H7 (cell line): ENCODE data around the gene MUC5B. TPM values are rescaled to one million over a fixed set of nuclear protein-coding genes. Genes with fewer than 3 reads are reported as not detected.

Experiments used
- DNase-seq: peaks from one replicate; pipeline ENCODE4 v3.0.0; 2012
- H3K27me3 ChIP-seq: 2 replicates; pipeline ENCODE4 v1.6.0; 2011; ENCODE audit warnings: mild to moderate bottlenecking, low read length; ENCODE audit not compliant: control insufficient read depth, insufficient read depth
- H3K36me3 ChIP-seq: replicated peaks from 2 replicates; pipeline ENCODE4 v1.5.1; 2011; ENCODE audit warnings: low read length; ENCODE audit not compliant: control insufficient read depth, insufficient read depth
- H3K4me3 ChIP-seq: 2 replicates; pipeline ENCODE4 v1.5.1; 2011; ENCODE audit warnings: low read depth, mild to moderate bottlenecking, control low read depth, low read length, moderate library complexity; ENCODE audit not compliant: insufficient read depth
- total RNA-seq: library from RNA; depleted of rRNA; stranded (reverse); fragments of >200 nt; shearing (Covaris generic); gene quantifications from 2 replicates; pipeline ENCODE4 v1.2.3, GENCODE V29; 2014

MUC5B gene
- total RNA-seq, 1 experiment from 2014 or later = under 0.01 TPM

- Histone ChIP-seq H3K36me3 (no peaks in the 10 kb centered on the region), H3K27me3 (no peaks in the 10 kb centered on the region), H3K4me3 (no peak overlapping the region)
- peak; percentile 66 for DNase-seq
Measured at GRCh38 chr11:1220941-1221721, 1.7 kb upstream of the MUC5B start.

DNA sequence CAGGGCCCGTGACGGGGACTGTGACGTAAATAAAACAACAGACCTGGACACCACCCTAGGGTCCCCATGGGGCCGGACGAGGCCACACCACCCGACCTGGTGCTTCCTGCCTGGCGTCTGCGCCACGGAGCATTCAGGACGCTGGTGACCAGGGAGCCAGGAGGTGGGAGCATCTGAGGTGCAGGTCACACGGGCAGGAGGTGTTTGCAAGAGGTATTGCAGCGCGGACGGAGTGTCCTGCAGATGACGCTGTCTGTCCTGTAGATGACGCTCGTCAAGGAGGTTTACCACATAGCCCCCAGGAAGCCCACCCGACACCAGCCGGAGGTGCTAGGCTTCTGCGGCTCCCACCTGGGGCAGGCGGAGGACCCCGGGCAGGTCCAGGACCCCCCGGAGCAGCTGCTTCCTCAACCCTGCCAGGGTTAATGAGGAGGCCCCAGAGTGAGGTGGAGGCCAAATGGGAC is 986 bp upstream of the MUC5B start:
- no peaks in the 10 kb centered on the region for H3K27me3 ChIP-seq
- peak; percentile 61 for DNase-seq
- H3K36me3 ChIP-seq = no peaks in the 10 kb centered on the region
- no peak overlapping the region for H3K4me3 ChIP-seq

GRCh38 chr11:1223346-1224110 is 662 bp downstream of the MUC5B start:
- H3K27me3 ChIP-seq = no peaks in the 10 kb centered on the region
- peak; percentile 75 for DNase-seq
- no peak overlapping the region for H3K4me3 ChIP-seq
- no peaks in the 10 kb centered on the region for H3K36me3 ChIP-seq

GRCh38 chr11:1224111-1224490 is 1.2 kb downstream of the MUC5B start:
- no peaks in the 10 kb centered on the region for H3K36me3 ChIP-seq
- no peak overlapping the region for H3K4me3 ChIP-seq
- DNase-seq = no peak
- H3K27me3 ChIP-seq = no peaks in the 10 kb centered on the region

GRCh38 chr11:1224491-1225385 is 1.9 kb downstream of the MUC5B start:
- H3K27me3 ChIP-seq = no peaks in the 10 kb centered on the region
- no peaks in the 10 kb centered on the region for H3K36me3 ChIP-seq
- DNase-seq = peak; percentile 97
- H3K4me3 ChIP-seq = no peak overlapping the region

DNA sequence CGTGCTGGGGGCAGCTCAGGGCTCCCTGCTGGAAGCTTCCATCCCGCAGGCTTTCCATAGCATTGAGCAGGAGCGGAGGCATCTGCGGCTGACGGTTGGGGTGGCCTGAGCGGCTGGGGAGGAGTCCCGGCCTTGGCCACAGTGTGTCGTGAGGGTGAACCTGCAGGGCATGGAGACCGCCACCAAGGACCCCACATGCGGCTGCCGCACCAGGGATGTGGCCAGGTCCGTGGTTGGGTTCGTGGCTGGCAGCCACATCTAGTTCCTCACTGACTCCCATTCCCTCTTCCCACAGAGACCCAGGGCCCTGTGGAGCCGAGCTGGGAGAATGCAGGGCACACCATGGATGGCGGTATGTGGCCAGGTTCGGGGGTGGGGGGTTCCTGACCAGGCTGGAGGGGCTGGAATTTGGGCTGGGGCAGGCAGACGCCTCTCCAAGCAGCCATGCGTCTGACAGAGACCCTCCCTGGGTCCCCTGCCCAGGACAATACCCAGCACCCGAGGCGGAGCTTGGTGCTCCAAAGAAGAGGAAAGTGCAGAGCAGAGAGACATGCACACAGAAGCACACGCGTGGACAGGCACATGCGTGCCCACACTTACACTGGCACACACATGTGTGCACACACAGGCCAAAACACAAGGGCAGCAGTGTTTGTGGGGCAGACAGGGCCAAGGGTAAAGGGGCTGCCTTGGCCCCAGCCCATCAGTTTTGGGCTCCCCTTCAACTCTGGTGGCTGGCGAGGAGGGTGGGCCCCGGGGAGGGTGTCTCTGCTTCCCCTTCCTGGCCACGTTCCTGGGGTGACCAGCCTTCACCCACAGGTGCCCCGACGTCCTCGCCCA is 2.7 kb downstream of the MUC5B start:
- Histone ChIP-seq H3K27me3 (no peaks in the 10 kb centered on the region), H3K36me3 (no peaks in the 10 kb centered on the region), H3K4me3 (no peak overlapping the region)
- peak; percentile 76 for DNase-seq

DNA sequence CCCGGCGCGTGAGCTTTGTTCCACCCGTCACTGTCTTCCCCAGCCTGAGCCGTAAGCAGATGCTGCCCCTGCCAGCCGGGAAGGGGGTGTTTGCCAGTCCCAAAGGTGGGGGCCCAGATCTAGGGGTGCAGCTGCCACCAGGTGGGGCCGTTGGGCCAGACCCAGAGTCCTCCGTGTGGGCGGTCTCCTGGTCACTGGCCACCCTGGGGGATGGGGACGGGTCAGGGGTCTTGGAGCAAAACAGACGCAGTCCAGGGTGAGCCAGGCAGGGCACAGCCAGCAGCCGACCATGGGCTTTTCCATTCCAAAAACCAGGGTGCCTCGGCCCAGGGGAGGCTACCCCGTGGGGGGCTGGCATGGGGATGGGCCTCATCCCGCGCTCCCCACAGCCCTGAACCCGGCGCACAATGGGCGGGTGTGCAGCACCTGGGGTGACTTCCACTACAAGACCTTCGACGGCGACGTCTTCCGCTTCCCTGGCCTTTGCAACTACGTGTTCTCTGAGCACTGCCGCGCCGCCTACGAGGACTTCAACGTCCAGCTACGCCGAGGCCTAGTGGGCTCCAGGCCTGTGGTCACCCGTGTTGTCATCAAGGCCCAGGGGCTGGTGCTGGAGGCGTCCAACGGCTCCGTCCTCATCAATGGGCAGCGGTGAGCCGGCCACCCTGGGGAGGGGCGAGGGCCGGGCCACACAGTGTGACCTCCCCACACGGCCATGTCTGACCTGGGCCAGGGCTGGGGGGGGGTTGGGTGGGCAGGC is 3.5 kb downstream of the MUC5B start:
- H3K36me3 ChIP-seq = no peaks in the 10 kb centered on the region
- peak; percentile 89 for DNase-seq

GRCh38 chr11:1226986-1227550 is 4.2 kb downstream of the MUC5B start:
- DNase-seq = peak; percentile 96

More for the DNA sequence above, 3.5 kb downstream of the MUC5B start:
- Histone ChIP-seq H3K4me3 (no peak overlapping the region), H3K27me3 (no peaks in the 10 kb centered on the region)

DNA sequence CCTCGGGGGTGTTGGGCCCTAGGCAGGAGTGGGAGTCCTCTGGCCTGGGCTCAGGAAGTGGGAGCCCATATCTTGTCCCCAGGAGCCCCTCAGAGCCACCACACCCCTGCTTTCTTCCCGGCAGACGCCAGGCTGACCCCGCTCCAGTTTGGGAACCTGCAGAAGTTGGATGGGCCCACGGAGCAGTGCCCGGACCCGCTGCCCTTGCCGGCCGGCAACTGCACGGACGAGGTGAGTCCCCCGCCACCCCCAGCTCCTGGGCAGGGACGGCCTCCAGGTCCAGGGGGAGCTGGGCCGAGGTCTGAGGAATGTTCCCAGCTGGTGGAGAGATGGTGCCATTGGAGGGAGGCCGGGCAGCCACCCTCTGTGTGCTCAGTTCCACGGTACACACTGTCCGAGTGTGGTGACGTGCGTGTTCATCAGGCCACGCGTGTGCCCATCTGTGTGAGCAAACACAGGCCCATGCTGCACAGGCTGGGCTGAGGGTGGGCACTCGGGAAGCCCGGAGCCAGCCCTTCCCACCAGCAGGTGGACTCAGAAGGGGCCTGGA is 4.8 kb downstream of the MUC5B start:
- DNase-seq = peak; percentile 71
- Histone ChIP-seq H3K36me3 (no peaks in the 10 kb centered on the region), H3K4me3 (no peak overlapping the region), H3K27me3 (no peaks in the 10 kb centered on the region)

More at GRCh38 chr11:1226986-1227550, 4.2 kb downstream of the MUC5B start:
- Histone ChIP-seq H3K36me3 (no peaks in the 10 kb centered on the region), H3K4me3 (no peak overlapping the region), H3K27me3 (no peaks in the 10 kb centered on the region)

GRCh38 chr11:1228101-1228821 is 5.4 kb downstream of the MUC5B start:
- Histone ChIP-seq H3K36me3 (no peaks in the 10 kb centered on the region), H3K27me3 (no peaks in the 10 kb centered on the region), H3K4me3 (no peak overlapping the region)
- DNase-seq = peak; percentile 93

DNA sequence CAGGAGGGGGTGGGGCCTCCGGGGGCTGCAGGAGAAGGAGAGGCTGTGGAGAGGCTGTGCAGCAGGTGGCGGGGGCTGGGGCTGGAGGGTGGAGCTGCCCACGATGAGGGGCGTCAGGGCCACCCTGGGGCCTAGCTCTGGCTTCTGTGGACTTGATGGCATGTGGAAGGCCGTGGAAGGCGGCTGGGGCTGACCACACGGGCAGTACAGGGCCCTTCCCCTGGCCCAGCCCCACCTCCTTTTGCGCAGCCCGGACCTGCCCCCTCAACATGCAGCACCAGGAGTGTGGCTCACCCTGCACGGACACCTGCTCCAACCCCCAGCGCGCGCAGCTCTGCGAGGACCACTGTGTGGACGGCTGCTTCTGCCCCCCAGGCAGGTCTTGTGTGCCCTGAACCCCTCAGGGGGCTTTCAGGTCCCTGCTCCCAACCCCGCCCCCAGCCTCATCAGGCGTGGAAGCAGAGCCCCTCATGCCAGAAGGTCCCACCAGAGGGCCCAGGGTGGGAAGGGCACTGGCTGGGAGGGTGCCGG is 6.1 kb downstream of the MUC5B start:
- DNase-seq = peak; percentile 76
- Histone ChIP-seq H3K36me3 (no peaks in the 10 kb centered on the region), H3K27me3 (no peaks in the 10 kb centered on the region), H3K4me3 (no peak overlapping the region)

GRCh38 chr11:1229471-1230120 is 6.7 kb downstream of the MUC5B start:
- peak; percentile 64 for DNase-seq
- Histone ChIP-seq H3K27me3 (no peaks in the 10 kb centered on the region), H3K4me3 (no peak overlapping the region), H3K36me3 (no peaks in the 10 kb centered on the region)
